Measurements from ENCODE around the gene OR13C3. TPM values are rescaled to one million over a fixed set of nuclear protein-coding genes. Genes with fewer than 3 reads are reported as not detected.

Gene OR13C3
- total and polyA plus RNA-seq, 7 donors: not detected

- Histone ChIP-seq H3K36me3 (ENCODE audit: insufficient read depth in 1 of 2, low read depth in 1 of 2) (no peaks in the 10 kb centered on the region), H3K27me3 (ENCODE audit: insufficient read depth in 3 of 3, low read length in 2 of 3) (no peaks in the 10 kb centered on the region), H3K9me3 (no peaks in the 10 kb centered on the region), H3K27ac (no peak overlapping the region), H3K4me3 (no peak overlapping the region), H3K4me1 (no peaks in the 10 kb centered on the region)
- intact Hi-C loops (cut with DNase I): no loop called here
- 73 to 77% (median 76%) methylated on average over 5 of the region's 5 CpGs for WGBS, 3 donors
- no peak for DNase-seq
- TF ChIP-seq CTCF (IDR thresholded peaks at IDR 0.05): no peak
- ATAC-seq: no peak
Observed at GRCh38 chr9:104514901-104515300, 21.8 kb downstream of the OR13C3 start.

GRCh38 chr9:104506565-104506964 lies 30.1 kb downstream of the OR13C3 start:
- TF ChIP-seq CTCF (IDR thresholded peaks at IDR 0.05): no peak
- ATAC-seq (no peak), DNase-seq (no peak)
- Histone ChIP-seq H3K4me1 (no peaks in the 10 kb centered on the region), H3K4me3 (no peak overlapping the region), H3K27me3 (ENCODE audit: insufficient read depth in 3 of 3, low read length in 2 of 3) (no peaks in the 10 kb centered on the region), H3K36me3 (ENCODE audit: insufficient read depth in 1 of 2, low read depth in 1 of 2) (no peaks in the 10 kb centered on the region), H3K9me3 (no peaks in the 10 kb centered on the region), H3K27ac (no peak overlapping the region)
- intact Hi-C loops (cut with DNase I): no loop called here

- no peak for TF ChIP-seq CTCF (IDR thresholded peaks at IDR 0.05)
- no peak within 1 kb of the TSS for H3K27ac ChIP-seq
- H3K9me3 ChIP-seq: no peaks in the 10 kb centered on the region
- intact Hi-C loops (cut with DNase I): no loop called here
- no peaks in the 10 kb centered on the region for H3K27me3 ChIP-seq (ENCODE audit: insufficient read depth in 3 of 3, low read length in 2 of 3)
- H3K4me3 ChIP-seq: no peak within 1 kb of the TSS
- no peaks in the 10 kb centered on the region for H3K4me1 ChIP-seq
- no peak for DNase-seq
- ATAC-seq: no peak
- WGBS, 3 donors: 88 to 93% (median 89%) methylated on average over 5 of the region's 5 CpGs
- H3K36me3 ChIP-seq (ENCODE audit: insufficient read depth in 1 of 2, low read depth in 1 of 2): no peaks in the 10 kb centered on the region
Observed at GRCh38 chr9:104503963-104504362, 32.7 kb downstream of the OR13C3 start, which contains the start of gene OR13F1. Gene OR13F1, plus strand, starts transcription at chr9:104504263. Its CDS starts 0 bp downstream, at chr9:104504263.

- intact Hi-C loops (cut with DNase I): no loop called here
- H3K27ac ChIP-seq: no peak overlapping the region
- ATAC-seq: no peak
- no peaks in the 10 kb centered on the region for H3K9me3 ChIP-seq
- no peaks in the 10 kb centered on the region for H3K27me3 ChIP-seq (ENCODE audit: insufficient read depth in 3 of 3, low read length in 2 of 3)
- no peak for TF ChIP-seq CTCF (IDR thresholded peaks at IDR 0.05)
- DNase-seq: no peak
- H3K4me1 ChIP-seq: no peaks in the 10 kb centered on the region
- no peaks in the 10 kb centered on the region for H3K36me3 ChIP-seq (ENCODE audit: insufficient read depth in 1 of 2, low read depth in 1 of 2)
- H3K4me3 ChIP-seq: no peak overlapping the region
Observed at GRCh38 chr9:104503440-104503839, 33.2 kb downstream of the OR13C3 start.

- H3K27me3 ChIP-seq (ENCODE audit: insufficient read depth in 3 of 3, low read length in 2 of 3): no peaks in the 10 kb centered on the region
- 32 to 38% (median 36%) methylated on average over 3 of the region's 3 CpGs for WGBS, 3 donors
- H3K36me3 ChIP-seq (ENCODE audit: insufficient read depth in 1 of 2, low read depth in 1 of 2): no peaks in the 10 kb centered on the region
- intact Hi-C loops (cut with DNase I): no loop called here
- H3K9me3 ChIP-seq: no peaks in the 10 kb centered on the region
- ATAC-seq: no peak
- no peaks in the 10 kb centered on the region for H3K4me1 ChIP-seq
- TF ChIP-seq CTCF (IDR thresholded peaks at IDR 0.05): no peak
- DNase-seq: no peak
- H3K27ac ChIP-seq: no peak overlapping the region
- H3K4me3 ChIP-seq: no peak overlapping the region
Observed at GRCh38 chr9:104494808-104495207, 41.8 kb downstream of the OR13C3 start.
